ENCODE data around the gene STAT1. TPM values are rescaled to one million over a fixed set of nuclear protein-coding genes. Genes with fewer than 3 reads are reported as not detected.

The STAT1 gene
- total and polyA plus RNA-seq, 12 donors = 8.9 to 438 (median 48.6) TPM

- WGBS, 2 donors = 60 to 67% methylated on average over 8 of the region's 8 CpGs
- intact Hi-C loops (cut with DNase I) = loop anchor here in 6 of 10 donors (5.0 to 10.0 kb wide), 4 partner anchors 178 to 251 kb away; no protein-coding TSS in a partner anchor
- DNase-seq = no peak
- ATAC-seq = peak in 1 of 8 donors; percentile 22
- H3K27ac ChIP-seq = peak overlapping the region in 1 of 10 donors; percentile 72
- peaks cover 0 to 15% (median 0%) of the 10 kb centered on the region in 9 donors for H3K36me3 ChIP-seq
- no peak for TF ChIP-seq CTCF (IDR thresholded peaks at IDR 0.05)
- peaks cover 0 to 49% (median 6%) of the 10 kb centered on the region in 9 donors for H3K4me1 ChIP-seq
- H3K27me3 ChIP-seq = peaks cover 0 to 3% (median 0%) of the 10 kb centered on the region in 7 donors
- H3K9me3 ChIP-seq = no peaks in the 10 kb centered on the region
- no peak overlapping the region for H3K4me3 ChIP-seq
These were observed 18.8 kb upstream of the STAT1 start for GRCh38 chr2:191032588-191033429.

- ATAC-seq (no peak), DNase-seq (no peak)
- H3K27ac ChIP-seq = no peak overlapping the region
- 67 to 74% methylated on average over 2 of the region's 2 CpGs for WGBS, 2 donors
- peaks cover 0 to 15% (median 0%) of the 10 kb centered on the region in 9 donors for H3K36me3 ChIP-seq
- H3K27me3 ChIP-seq = peaks cover 0 to 3% (median 0%) of the 10 kb centered on the region in 7 donors
- peaks cover 0 to 55% (median 6%) of the 10 kb centered on the region in 9 donors for H3K4me1 ChIP-seq
- TF ChIP-seq CTCF (IDR thresholded peaks at IDR 0.05) = no peak
- intact Hi-C loops (cut with DNase I) = loop anchor here in 6 of 10 donors (5.0 to 10.0 kb wide), 4 partner anchors 176 to 249 kb away; no protein-coding TSS in a partner anchor
- H3K4me3 ChIP-seq = no peak overlapping the region
- H3K9me3 ChIP-seq = no peaks in the 10 kb centered on the region
These were observed 17.3 kb upstream of the STAT1 start for GRCh38 chr2:191031256-191031655.

DNA sequence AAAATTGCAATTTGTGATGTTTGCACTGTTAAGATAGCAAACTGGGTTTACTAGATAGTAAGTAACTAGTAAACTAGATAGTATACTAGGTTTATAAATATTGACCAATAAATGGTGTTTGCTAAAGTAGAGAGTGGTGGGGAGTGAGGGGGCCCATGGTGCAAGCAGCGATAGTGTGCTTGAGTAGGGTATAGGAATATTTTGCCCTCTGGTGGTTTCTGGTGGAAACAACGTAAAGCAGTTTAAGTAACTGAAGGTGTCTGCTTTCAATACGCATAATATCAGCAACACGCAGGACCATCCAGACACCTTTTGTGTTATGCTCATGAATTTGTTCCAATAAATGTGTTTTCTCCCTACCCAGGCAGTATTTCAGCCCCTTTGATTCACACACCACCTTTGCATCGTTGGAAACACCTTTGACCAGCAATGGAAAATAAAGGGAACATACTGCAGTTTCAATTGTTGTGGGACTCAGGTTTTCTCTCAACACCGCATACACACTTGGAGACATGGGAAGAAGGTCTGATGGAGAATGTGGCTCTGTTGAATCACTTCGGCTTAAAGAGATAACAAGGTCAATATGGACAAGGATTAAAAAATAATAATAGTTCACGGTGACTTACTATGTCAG, 16.7 kb upstream of the STAT1 start:
- H3K27ac ChIP-seq = peak overlapping the region in 1 of 10 donors; percentile 52
- peaks cover 0 to 11% (median 0%) of the 10 kb centered on the region in 9 donors for H3K36me3 ChIP-seq
- peaks cover 0 to 61% (median 6%) of the 10 kb centered on the region in 9 donors for H3K4me1 ChIP-seq
- TF ChIP-seq CTCF (IDR thresholded peaks at IDR 0.05) = peak; percentile 21 to 72 (median 62)
- intact Hi-C loops (cut with DNase I) = loop anchor here in 7 of 10 donors (1.0 to 10.0 kb wide), 6 partner anchors 176 to 249 kb away; no protein-coding TSS in a partner anchor
- no peak for DNase-seq
- 35 to 42% methylated on average over 8 of the region's 8 CpGs for WGBS, 2 donors
- no peaks in the 10 kb centered on the region for H3K9me3 ChIP-seq
- H3K27me3 ChIP-seq = peaks cover 0 to 3% (median 0%) of the 10 kb centered on the region in 7 donors
- H3K4me3 ChIP-seq = no peak overlapping the region
- peak in 6 of 8 donors; percentile 49 to 76 (median 66) for ATAC-seq
